SK-N-DZ (cell line): ENCODE measurements around the gene CRYGN.

Experiments
- DNase-seq: peaks from one replicate; pipeline ENCODE4 v3.0.0-alpha.2; 2015; ENCODE audit warnings: low spot score

CRYGN gene

GRCh38 chr7:151440799-151441445, 981 bp upstream of the CRYGN start:
- no peak for DNase-seq

GRCh38 chr7:151438864-151439601, 908 bp downstream of the CRYGN start:
- no peak for DNase-seq

GRCh38 chr7:151437866-151438516, 1.9 kb downstream of the CRYGN start:
- DNase-seq: no peak

- DNase-seq: no peak
These were observed 2.8 kb downstream of the CRYGN start for GRCh38 chr7:151437159-151437553.

- no peak for DNase-seq
These were observed 3.3 kb downstream of the CRYGN start for GRCh38 chr7:151436446-151437158.

GRCh38 chr7:151435971-151436370, 4.0 kb downstream of the CRYGN start:
- no peak for DNase-seq

GRCh38 chr7:151435103-151435916, 4.6 kb downstream of the CRYGN start:
- no peak for DNase-seq

- no peak for DNase-seq
These were observed 5.4 kb downstream of the CRYGN start for GRCh38 chr7:151434549-151434948.

- no peak for DNase-seq
These were observed 6.1 kb downstream of the CRYGN start for GRCh38 chr7:151433721-151434400.

- DNase-seq: no peak
These were observed 7.1 kb downstream of the CRYGN start for GRCh38 chr7:151432658-151433521.

- DNase-seq: no peak
These were observed 8.1 kb downstream of the CRYGN start for GRCh38 chr7:151431768-151432311.

GRCh38 chr7:151431281-151431767, 8.6 kb downstream of the CRYGN start:
- no peak for DNase-seq

- DNase-seq: no peak
These were observed 9.3 kb downstream of the CRYGN start for GRCh38 chr7:151430391-151431205.

GRCh38 chr7:151429560-151430331, 10.2 kb downstream of the CRYGN start:
- no peak for DNase-seq

- DNase-seq: no peak
These were observed 10.7 kb downstream of the CRYGN start for GRCh38 chr7:151429237-151429559.

- peak; percentile 71 for DNase-seq
These were observed 11.3 kb downstream of the CRYGN start for GRCh38 chr7:151428378-151429236.
